Ovary (tissue), 3 donors: ENCODE measurements around the gene CDKL5.

Source experiments
- EP300 ChIP-seq: sonication (generic); formaldehyde crosslinking; IDR thresholded peaks from one replicate; pipeline ENCODE4 v1.6.1; 2017; ENCODE audit warnings: antibody characterized with exemption
- TF ChIP-seq, protein P1 (sequence below), 3 donors: fragments of 450-650 bp in 2 of 3; fragments of 200-600 bp in 1 of 3; IDR thresholded peaks; one replicate each; pipeline versions ENCODE4 v1.5.1 to v1.8.0; 2016 to 2022; ENCODE audit warnings: antibody characterized with exemption in 3 of 3, mild to moderate bottlenecking in 1 of 3
- donor health status: DM: no; HTN: no; CAD: no.

DNA sequence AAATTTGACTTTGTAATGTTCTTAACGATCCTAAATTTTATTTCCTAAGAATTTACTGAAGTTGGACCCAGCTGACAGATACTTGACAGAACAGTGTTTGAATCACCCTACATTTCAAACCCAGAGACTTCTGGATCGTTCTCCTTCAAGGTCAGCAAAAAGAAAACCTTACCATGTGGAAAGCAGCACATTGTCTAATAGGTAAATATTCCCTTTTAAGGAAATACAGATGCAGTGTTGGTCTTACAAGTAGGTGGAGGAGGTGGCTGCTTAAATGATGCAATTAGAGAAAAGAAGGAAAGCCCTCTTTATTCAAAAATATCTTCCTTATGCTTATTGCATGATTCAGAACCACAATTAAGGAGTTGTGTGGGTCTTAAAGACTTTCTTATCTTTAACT, 173.0 kb downstream of the CDKL5 start:
- TF ChIP-seq, protein P1, sequence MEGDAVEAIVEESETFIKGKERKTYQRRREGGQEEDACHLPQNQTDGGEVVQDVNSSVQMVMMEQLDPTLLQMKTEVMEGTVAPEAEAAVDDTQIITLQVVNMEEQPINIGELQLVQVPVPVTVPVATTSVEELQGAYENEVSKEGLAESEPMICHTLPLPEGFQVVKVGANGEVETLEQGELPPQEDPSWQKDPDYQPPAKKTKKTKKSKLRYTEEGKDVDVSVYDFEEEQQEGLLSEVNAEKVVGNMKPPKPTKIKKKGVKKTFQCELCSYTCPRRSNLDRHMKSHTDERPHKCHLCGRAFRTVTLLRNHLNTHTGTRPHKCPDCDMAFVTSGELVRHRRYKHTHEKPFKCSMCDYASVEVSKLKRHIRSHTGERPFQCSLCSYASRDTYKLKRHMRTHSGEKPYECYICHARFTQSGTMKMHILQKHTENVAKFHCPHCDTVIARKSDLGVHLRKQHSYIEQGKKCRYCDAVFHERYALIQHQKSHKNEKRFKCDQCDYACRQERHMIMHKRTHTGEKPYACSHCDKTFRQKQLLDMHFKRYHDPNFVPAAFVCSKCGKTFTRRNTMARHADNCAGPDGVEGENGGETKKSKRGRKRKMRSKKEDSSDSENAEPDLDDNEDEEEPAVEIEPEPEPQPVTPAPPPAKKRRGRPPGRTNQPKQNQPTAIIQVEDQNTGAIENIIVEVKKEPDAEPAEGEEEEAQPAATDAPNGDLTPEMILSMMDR (IDR thresholded peaks at IDR 0.05), result no peak
- no peak for TF ChIP-seq EP300
